M059J (cell line): ENCODE results near the gene NOC4L. TPM values are rescaled to one million over a fixed set of nuclear protein-coding genes. Genes with fewer than 3 reads are reported as not detected.
"Not testable (repeated sequence)": the region's sequence is repeated elsewhere in the genome, so short reads cannot be mapped to it uniquely, and the experiment has no call there.

Source experiments
- DNase-seq: peaks from one replicate; pipeline ENCODE4 v3.0.0-alpha.2; 2012; ENCODE audit warnings: low read depth
- total RNA-seq: library from RNA; depleted of rRNA; stranded (reverse); fragments of >200 nt; shearing (Covaris generic); gene quantifications from 2 replicates; pipeline ENCODE4 v1.2.3, GENCODE V29; 2014

Gene NOC4L
- total RNA-seq, 1 experiment from 2014 or later: 18.6 TPM

- DNase-seq: no peak
Measured at GRCh38 chr12:132123970-132124765, 20.1 kb upstream of the NOC4L start.

GRCh38 chr12:132124766-132125425 is 19.4 kb upstream of the NOC4L start:
- no peak for DNase-seq

DNA sequence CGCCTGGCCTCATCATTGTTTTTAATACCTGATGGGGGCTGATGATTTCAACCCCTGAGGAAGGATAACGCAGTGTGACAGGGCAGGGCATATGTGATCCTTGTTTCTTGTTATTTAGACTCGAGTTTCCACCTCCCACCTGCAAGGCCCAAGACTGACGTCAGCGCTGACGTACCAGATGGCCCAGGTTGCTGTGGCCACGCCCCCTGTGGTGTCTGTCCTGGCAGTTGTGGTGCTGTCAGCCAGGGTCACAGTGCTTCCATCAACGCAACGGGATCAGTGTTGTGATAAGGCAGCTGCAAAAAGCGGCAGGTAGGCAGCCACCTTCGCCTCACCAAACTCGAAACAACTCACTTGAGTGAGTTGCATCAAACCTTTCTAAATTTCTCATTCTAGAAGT is 18.5 kb upstream of the NOC4L start:
- DNase-seq: no peak

DNA sequence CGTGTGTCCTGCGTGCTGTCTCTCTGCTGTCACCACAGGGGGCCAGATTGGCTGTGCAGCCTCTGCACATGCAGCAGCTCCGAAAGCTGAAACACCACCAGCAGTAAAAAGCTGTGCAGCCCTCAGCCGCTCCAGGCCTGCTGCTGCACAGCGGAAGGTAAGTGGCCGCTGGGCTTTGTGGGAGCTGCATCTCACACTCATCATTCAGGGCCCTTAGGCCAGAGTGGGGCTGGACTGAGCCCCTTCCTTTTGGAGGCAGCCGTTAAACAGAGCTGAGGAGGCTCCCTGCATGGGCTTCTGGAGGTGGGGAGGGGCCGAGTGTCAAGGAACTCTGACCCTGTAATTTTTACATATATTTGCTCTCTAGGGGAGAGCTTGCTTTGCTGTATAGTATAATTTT is 17.2 kb upstream of the NOC4L start:
- DNase-seq: no peak

DNA sequence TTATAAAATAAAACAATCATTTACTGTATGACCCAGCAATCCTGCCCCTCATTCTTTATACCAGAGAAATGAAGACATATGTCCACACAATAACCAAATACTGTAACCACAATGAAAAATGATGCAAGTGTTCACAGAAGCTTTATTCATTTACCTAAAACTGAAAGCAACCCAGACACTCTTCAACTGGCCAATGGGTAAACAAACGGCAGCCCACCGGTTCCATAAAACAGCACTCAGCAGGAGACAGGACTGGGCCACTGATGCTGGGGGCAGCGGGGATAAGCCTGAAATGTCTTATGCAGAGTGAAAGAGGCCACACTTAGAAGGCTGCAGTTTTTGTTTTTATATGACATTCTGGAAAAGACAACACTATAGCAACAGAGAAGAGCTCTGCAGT is 15.2 kb upstream of the NOC4L start:
- DNase-seq: no peak

DNA sequence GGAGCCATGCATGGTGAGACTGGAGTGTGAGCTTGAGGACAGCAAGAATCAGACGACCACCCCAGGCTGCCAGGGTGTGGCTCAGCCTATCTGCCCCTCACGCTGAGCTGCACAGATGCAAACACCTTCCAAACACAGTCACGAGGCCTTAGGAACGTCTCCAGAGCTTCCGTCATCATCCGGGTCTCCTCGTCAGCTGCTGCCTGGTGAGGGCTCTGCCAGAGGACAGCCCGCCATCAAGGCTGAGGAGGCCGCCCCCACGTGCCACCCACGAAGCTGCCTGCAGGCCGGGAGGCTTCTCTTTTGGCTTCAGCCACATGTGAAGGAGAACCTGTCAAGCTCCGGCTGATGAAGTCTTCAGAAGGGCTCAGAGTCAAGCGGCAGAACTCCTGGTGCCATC is 13.6 kb upstream of the NOC4L start:
- no peak for DNase-seq

DNA sequence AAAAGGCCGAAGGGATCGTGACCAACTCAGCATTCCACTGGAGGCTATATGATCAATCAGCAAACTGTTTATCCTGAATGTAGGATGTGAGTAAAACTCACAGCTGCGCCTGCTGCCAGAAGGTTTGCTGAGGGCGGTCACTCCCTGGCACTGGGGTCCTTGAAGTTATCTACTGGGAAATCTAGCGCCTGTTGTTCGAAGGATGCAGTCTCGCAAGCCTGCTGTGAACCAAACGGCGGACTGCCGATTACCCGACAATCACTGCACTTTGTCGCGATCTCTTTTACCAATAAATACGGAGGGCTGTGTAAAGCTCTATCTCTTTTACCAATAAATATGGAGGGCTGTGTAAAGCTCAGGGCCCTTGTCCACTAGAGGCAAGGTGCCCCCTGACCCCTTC is 13.0 kb upstream of the NOC4L start:
- DNase-seq: no peak

DNA sequence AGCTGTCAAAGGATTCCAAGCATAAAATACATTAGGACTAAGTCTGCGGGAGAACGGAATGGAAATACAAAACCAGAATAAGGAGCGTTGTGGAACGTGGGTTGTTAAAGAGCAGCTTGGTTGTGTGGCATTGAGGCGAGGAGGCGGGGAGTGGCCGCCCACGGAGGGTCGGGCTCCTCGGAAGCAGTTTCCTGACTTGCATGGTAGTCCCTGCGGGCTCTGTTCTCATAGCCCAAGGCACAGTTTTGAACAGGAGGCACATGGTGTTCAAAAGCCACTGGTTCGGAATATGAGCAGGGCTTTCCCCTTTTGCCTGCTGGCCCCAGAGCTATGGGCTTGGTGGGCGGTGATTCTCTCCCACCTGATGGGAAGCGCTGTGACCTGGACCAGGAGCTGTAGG is 12.3 kb upstream of the NOC4L start:
- DNase-seq: no peak

DNA sequence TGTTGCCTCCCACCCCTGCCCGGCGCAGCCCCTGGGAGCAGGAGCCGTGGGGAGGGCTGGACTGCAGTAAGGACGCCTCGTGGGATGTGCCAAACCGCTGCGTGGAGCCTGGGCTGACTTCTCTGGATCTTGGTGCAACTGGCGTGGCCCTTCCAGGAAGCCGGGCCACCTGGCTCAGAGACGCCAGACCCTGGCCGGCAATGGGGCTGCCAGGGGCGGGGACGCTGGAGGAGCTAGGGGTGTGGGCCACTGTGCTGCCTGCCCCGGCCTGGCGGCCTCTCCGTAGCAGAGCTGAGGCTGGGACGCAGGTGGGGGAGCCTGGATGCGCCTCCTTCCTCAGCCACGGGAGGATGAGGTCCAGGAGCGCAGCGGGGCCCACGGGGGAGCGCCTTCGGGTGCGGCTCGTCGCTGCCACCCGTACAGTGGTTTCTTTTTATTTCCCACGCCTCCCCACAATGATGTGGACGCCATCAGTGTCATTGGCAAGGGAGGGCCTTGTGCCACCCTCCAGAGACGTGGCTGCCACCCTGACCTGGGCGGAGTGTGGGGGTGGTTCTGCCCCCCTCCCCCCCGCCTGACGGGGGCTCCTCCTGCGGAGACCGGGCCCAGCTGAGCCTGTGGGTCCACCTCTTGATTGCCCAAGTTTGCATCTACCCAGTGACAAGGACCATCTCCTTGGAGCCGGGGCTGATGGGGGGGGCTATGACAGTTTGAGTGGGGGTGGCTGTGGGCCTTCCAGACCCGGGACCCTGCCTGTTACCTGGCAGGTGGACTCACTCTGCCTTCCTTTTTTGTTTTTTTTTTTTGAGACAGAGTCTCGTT is 11.4 kb upstream of the NOC4L start:
- no peak for DNase-seq

DNA sequence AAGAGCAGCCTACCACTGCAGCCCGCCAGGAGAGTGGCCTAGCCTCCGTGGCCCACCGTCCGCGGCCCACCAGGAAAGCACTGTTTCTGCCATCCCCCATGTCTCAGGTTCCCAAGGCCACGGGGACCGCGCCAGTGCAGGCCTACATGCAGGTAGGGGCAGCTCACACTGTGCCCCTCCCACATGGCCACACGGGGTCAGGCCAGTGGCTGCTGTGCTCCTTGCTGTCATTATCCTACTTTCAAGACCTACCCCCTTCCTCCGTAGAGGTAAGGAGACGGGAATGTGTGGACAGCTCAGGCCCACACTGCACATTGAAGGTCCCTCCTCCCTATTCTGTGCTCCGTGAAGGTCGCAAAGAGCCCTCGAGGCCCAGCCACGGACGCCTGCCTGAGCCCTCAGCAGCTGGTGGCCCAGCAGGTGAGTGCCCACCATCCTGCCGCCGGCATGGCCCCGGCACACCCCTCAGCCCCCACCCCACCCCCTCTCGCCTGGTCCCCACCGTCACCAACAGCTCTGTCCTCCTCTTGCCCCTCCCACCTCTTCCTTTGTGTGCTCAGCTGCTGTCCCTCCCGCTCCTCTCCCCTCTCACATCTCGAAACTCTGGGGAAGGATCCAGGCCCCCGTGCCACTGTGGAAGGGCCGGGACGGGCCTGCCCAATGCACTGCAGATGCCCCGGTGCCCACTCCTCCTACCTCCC is 10.2 kb upstream of the NOC4L start:
- DNase-seq: no peak

GRCh38 chr12:132134653-132135183 is 9.5 kb upstream of the NOC4L start:
- not testable (repeated sequence) for DNase-seq

GRCh38 chr12:132136226-132136625 is 8.0 kb upstream of the NOC4L start:
- not testable (repeated sequence) for DNase-seq

GRCh38 chr12:132137483-132138125 is 6.7 kb upstream of the NOC4L start:
- DNase-seq: no peak

GRCh38 chr12:132138941-132139871 is 5.1 kb upstream of the NOC4L start:
- DNase-seq: no peak

- no peak for DNase-seq
Measured at GRCh38 chr12:132139912-132140311, 4.3 kb upstream of the NOC4L start.

DNA sequence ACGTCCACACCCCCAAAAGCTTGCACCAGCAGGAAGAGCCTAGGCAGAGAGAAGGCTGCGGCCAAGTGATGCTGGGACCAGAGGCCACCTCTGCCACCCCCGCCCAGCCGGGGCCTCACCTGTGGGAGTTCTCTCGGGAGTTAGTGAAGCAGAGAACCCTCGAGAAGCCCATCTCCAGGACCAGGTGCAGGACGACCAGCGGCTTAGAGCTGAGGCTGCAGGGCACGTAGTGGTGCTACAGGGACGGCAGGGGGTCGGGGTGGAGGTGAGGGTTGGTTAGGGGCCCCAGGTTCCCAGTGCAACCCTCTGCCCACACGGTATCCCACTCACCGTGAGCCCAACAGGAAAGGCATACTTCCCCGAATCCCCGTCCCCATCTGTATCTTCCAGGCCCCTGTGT is 3.8 kb upstream of the NOC4L start:
- no peak for DNase-seq

GRCh38 chr12:132140918-132141841 is 3.1 kb upstream of the NOC4L start:
- DNase-seq: no peak

GRCh38 chr12:132141976-132142678 is 2.1 kb upstream of the NOC4L start:
- no peak for DNase-seq
